ENCODE data around the gene ZNF469. TPM values are rescaled to one million over a fixed set of nuclear protein-coding genes. Genes with fewer than 3 reads are reported as not detected.

Gene ZNF469
- polyA plus RNA-seq, 1 experiment: 1.2 TPM

GRCh38 chr16:88373927-88374492 lies 8.7 kb upstream of the ZNF469 start:
- no peak for TF ChIP-seq CTCF (IDR thresholded peaks at IDR 0.05; ENCODE audit: insufficient read depth, low read depth, low read length)
- no peak overlapping the region for H3K4me3 ChIP-seq (ENCODE audit: low read depth, low read length)
- POLR2A ChIA-PET: no interaction called here
- CTCF ChIA-PET: interaction anchor here (0.6 to 1.6 kb wide), 2 partner anchors 9 to 372 kb away, joined by 4 to 5 read pairs; partner anchors contain the start of gene ZNF469
- no peaks in the 10 kb centered on the region for H3K36me3 ChIP-seq (ENCODE audit: control insufficient read depth, insufficient read depth, low read length)
- DNase-seq (ENCODE audit: low read depth): no peak
- no peaks in the 10 kb centered on the region for H3K27me3 ChIP-seq (ENCODE audit: control insufficient read depth, insufficient read depth, low read length)

- no peak for DNase-seq (ENCODE audit: low read depth)
- POLR2A ChIA-PET: no interaction called here
- Histone ChIP-seq H3K36me3 (ENCODE audit: control insufficient read depth, insufficient read depth, low read length) (no peaks in the 10 kb centered on the region), H3K27me3 (ENCODE audit: control insufficient read depth, insufficient read depth, low read length) (no peaks in the 10 kb centered on the region), H3K4me3 (ENCODE audit: low read depth, low read length) (no peak overlapping the region)
- TF ChIP-seq CTCF (IDR thresholded peaks at IDR 0.05; ENCODE audit: insufficient read depth, low read depth, low read length): no peak
- CTCF ChIA-PET: interaction anchor here (0.6 to 1.6 kb wide), 3 partner anchors 8 to 373 kb away, joined by 3 to 5 read pairs (median 4); partner anchors contain the start of gene ZNF469
Measured at GRCh38 chr16:88374736-88375135, 8.0 kb upstream of the ZNF469 start.

- ChIA-PET POLR2A (no interaction called here), CTCF (interaction anchor here (0.9 kb wide), 1 partner anchor 9 kb away, joined by 3 read pairs; no protein-coding TSS in a partner anchor)
- TF ChIP-seq CTCF (IDR thresholded peaks at IDR 0.05; ENCODE audit: insufficient read depth, low read depth, low read length): no peak
- no peaks in the 10 kb centered on the region for H3K27me3 ChIP-seq (ENCODE audit: control insufficient read depth, insufficient read depth, low read length)
- H3K4me3 ChIP-seq (ENCODE audit: low read depth, low read length): no peak overlapping the region
- H3K36me3 ChIP-seq (ENCODE audit: control insufficient read depth, insufficient read depth, low read length): no peaks in the 10 kb centered on the region
- DNase-seq (ENCODE audit: low read depth): no peak
Measured at GRCh38 chr16:88375236-88375975, 7.4 kb upstream of the ZNF469 start.

GRCh38 chr16:88375996-88376834 lies 6.5 kb upstream of the ZNF469 start:
- ChIA-PET CTCF (no interaction called here), POLR2A (no interaction called here)
- no peak for TF ChIP-seq CTCF (IDR thresholded peaks at IDR 0.05; ENCODE audit: insufficient read depth, low read depth, low read length)

More at GRCh38 chr16:88375996-88376834, 6.5 kb upstream of the ZNF469 start:
- no peaks in the 10 kb centered on the region for H3K36me3 ChIP-seq (ENCODE audit: control insufficient read depth, insufficient read depth, low read length)
- H3K27me3 ChIP-seq (ENCODE audit: control insufficient read depth, insufficient read depth, low read length): no peaks in the 10 kb centered on the region
- no peak overlapping the region for H3K4me3 ChIP-seq (ENCODE audit: low read depth, low read length)
- DNase-seq (ENCODE audit: low read depth): no peak
